ENCODE results near the gene NKD1. TPM values are rescaled to one million over a fixed set of nuclear protein-coding genes. Genes with fewer than 3 reads are reported as not detected.

Gene NKD1
- total and polyA plus RNA-seq, 2 of the 8 experiments (the other 6 are each of a cell fraction or from before 2014, with no cell fraction given) = 0.70 to 4.5 TPM

DNA sequence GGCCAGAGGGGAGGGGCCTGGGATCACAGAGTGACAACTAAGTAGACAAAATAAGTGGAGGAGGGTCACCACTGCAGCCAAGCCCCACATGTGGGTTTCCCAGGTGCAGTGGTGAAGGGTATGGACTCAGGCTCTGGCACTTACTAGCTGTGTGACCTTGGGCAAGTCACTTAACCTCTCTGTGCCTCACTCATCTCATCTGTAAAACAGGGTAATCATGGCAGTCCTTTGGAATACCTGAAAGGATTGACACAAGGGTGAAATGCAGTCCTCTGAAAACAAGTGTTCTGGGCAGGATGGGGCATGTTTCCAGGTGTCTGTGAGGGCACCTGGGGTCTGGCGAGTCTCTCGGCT, 55.8 kb downstream of the NKD1 start:
- Histone ChIP-seq H2BK120ac (replicated peaks; ENCODE audit: low read depth, low read length) (no peak overlapping the region), H2BK20ac (ENCODE audit: low read length) (no peak overlapping the region), H3K79me2 (ENCODE audit: control insufficient read depth in 1 of 2, insufficient read depth in 2 of 2, low read length in 2 of 2) (no peaks in the 10 kb centered on the region), H2AFZ (ENCODE audit: low read length) (no peak overlapping the region), H2BK15ac (ENCODE audit: low read length) (no peak overlapping the region), H3K27ac (ENCODE audit: low read depth, low read length) (no peak overlapping the region), H4K20me1 (replicated peaks in 1 of 2; ENCODE audit: control insufficient read depth in 1 of 2, insufficient read depth in 2 of 2, low read length in 2 of 2) (peaks cover 0 to 1% of the 10 kb centered on the region in 2 experiments), H4K8ac (ENCODE audit: extremely low read depth, insufficient read depth, low read length) (no peak overlapping the region), H2BK5ac (ENCODE audit: low read depth, low read length) (no peak overlapping the region), H3K4me2 (ENCODE audit: insufficient read depth in 1 of 2, low read depth in 2 of 2, low read length in 2 of 2) (no peak overlapping the region), H3K9me3 (ENCODE audit: insufficient read depth in 2 of 2, low read depth in 1 of 2, low read length in 1 of 2) (no peaks in the 10 kb centered on the region), H3K27me3 (replicated peaks in 1 of 4; ENCODE audit: control insufficient read depth in 3 of 4, extremely low read depth in 1 of 4, insufficient read depth in 3 of 4, low read length in 3 of 4) (peaks cover 0 to 1% (median 0%) of the 10 kb centered on the region in 4 experiments; a peak in 1 of 7 replicates), H2AK5ac (ENCODE audit: low read depth, low read length) (no peak overlapping the region), H3K23me2 (ENCODE audit: low read depth, low read length) (no peaks in the 10 kb centered on the region), H3K56ac (replicated peaks; ENCODE audit: insufficient read length, low read depth, low read length) (no peak overlapping the region), H3K9ac (replicated peaks in 1 of 4; ENCODE audit: extremely low read depth in 1 of 4, low read depth in 3 of 4, low read length in 3 of 4) (no peak overlapping the region), H3K18ac (ENCODE audit: extremely low read depth, low read length) (no peak overlapping the region), H3K4me3 (ENCODE audit: extremely low read depth in 1 of 4, insufficient read depth in 2 of 4, low read depth in 3 of 4, low read length in 4 of 4) (no peak overlapping the region), H3K4ac (replicated peaks; ENCODE audit: insufficient read length, low read depth, low read length) (no peak overlapping the region), H4K91ac (replicated peaks; ENCODE audit: insufficient read length, low read length) (no peak overlapping the region), H3K23ac (ENCODE audit: insufficient read length) (no peak overlapping the region), H3K14ac (ENCODE audit: insufficient read length) (no peak overlapping the region), H4K5ac (ENCODE audit: insufficient read length, low read depth, low read length) (no peak overlapping the region), H3K4me1 (replicated peaks in 1 of 4; ENCODE audit: control insufficient read depth in 3 of 4, insufficient read depth in 4 of 4, low read length in 3 of 4) (no peaks in the 10 kb centered on the region; a peak in 1 of 7 replicates), H2BK12ac (ENCODE audit: low read depth, low read length) (no peak overlapping the region), H3K79me1 (ENCODE audit: low read depth, low read length) (no peaks in the 10 kb centered on the region), H3K36me3 (ENCODE audit: control insufficient read depth in 2 of 4, insufficient read depth in 4 of 4, low read length in 3 of 4) (no peaks in the 10 kb centered on the region)
- ChIA-PET POLR2A (ENCODE audit: partially characterized antibody) (no interaction called here), CTCF (ENCODE audit: partially characterized antibody) (interaction anchor here (0.5 to 2.4 kb wide), 9 partner anchors 9 to 802 kb away, joined by 3 to 10 read pairs (median 3); no protein-coding TSS in a partner anchor)
- TF ChIP-seq MAFK (IDR thresholded peaks at IDR 0.05; ENCODE audit: low read depth, low read length) = no peak
- peak; percentile 61; the same call in 1 of the 2 replicates for TF ChIP-seq KDM1A (IDR thresholded peaks at IDR 0.05; ENCODE audit: borderline replicate concordance, low read length)
- DNase-seq (ENCODE audit: low read depth in 1 of 2, low spot score in 2 of 2) (no peak), FAIRE-seq (no peak)
- 100% methylated on average over 2 of the region's 2 CpGs; no CpG with 5 or more reads in 1 of the 2 experiments for WGBS, 2 experiments (ENCODE audit: extremely low coverage in 1 of 2, insufficient coverage in 1 of 2, insufficient read length in 1 of 2, insufficient replicate concordance in 2 of 2, low coverage in 1 of 2, low lambda C conversion rate in 2 of 2, missing lambda C conversion rate in 1 of 2)

Data from H1 (cell line).